GM18508 (cell line): ENCODE data around the gene CAMK1D.
"Not testable (repeated sequence)": the region's sequence is repeated elsewhere in the genome, so short reads cannot be mapped to it uniquely, and the experiment has no call there.

Experiments used
- ATAC-seq: cut with Tn5 transposase; IDR thresholded peaks from one replicate; pipeline ENCODE4 v1.9.1; 2021; ENCODE audit warnings: moderate number of reproducible peaks; ENCODE audit not compliant: insufficient read depth, unreplicated experiment

CAMK1D gene

GRCh38 chr10:12538491-12538995 lies 189.2 kb downstream of the CAMK1D start:
- ATAC-seq = no peak

- ATAC-seq = no peak
These were observed 190.2 kb downstream of the CAMK1D start for GRCh38 chr10:12539350-12540164.

GRCh38 chr10:12540341-12540781 lies 191.0 kb downstream of the CAMK1D start:
- ATAC-seq = no peak

- no peak for ATAC-seq
These were observed 192.2 kb downstream of the CAMK1D start for GRCh38 chr10:12541446-12542067.

GRCh38 chr10:12542133-12542670 lies 192.9 kb downstream of the CAMK1D start:
- no peak for ATAC-seq

- ATAC-seq = no peak
These were observed 194.2 kb downstream of the CAMK1D start for GRCh38 chr10:12543589-12543988.

GRCh38 chr10:12546160-12546802 lies 196.9 kb downstream of the CAMK1D start:
- ATAC-seq = not testable (repeated sequence)

GRCh38 chr10:12547301-12547771 lies 198.0 kb downstream of the CAMK1D start:
- ATAC-seq = no peak

- ATAC-seq = no peak
These were observed 199.9 kb downstream of the CAMK1D start for GRCh38 chr10:12549297-12549696.

- ATAC-seq = no peak
These were observed 201.6 kb downstream of the CAMK1D start for GRCh38 chr10:12550994-12551393.

- ATAC-seq = no peak
These were observed 206.7 kb downstream of the CAMK1D start for GRCh38 chr10:12556039-12556438.

- ATAC-seq = no peak
These were observed 210.3 kb downstream of the CAMK1D start for GRCh38 chr10:12559578-12560178.

GRCh38 chr10:12561307-12561706 lies 212.0 kb downstream of the CAMK1D start:
- no peak for ATAC-seq

- ATAC-seq = no peak
These were observed 212.4 kb downstream of the CAMK1D start for GRCh38 chr10:12561720-12562119.

GRCh38 chr10:12563489-12563888 lies 214.1 kb downstream of the CAMK1D start:
- no peak for ATAC-seq

- no peak for ATAC-seq
These were observed 214.8 kb downstream of the CAMK1D start for GRCh38 chr10:12564173-12564572.

- no peak for ATAC-seq
These were observed 217.1 kb downstream of the CAMK1D start for GRCh38 chr10:12566161-12567115.

- ATAC-seq = no peak
These were observed 219.2 kb downstream of the CAMK1D start for GRCh38 chr10:12568391-12569009.

- no peak for ATAC-seq
These were observed 222.9 kb downstream of the CAMK1D start for GRCh38 chr10:12572281-12572680.
